ENCODE data around the gene PTPN21.

The PTPN21 gene

DNA sequence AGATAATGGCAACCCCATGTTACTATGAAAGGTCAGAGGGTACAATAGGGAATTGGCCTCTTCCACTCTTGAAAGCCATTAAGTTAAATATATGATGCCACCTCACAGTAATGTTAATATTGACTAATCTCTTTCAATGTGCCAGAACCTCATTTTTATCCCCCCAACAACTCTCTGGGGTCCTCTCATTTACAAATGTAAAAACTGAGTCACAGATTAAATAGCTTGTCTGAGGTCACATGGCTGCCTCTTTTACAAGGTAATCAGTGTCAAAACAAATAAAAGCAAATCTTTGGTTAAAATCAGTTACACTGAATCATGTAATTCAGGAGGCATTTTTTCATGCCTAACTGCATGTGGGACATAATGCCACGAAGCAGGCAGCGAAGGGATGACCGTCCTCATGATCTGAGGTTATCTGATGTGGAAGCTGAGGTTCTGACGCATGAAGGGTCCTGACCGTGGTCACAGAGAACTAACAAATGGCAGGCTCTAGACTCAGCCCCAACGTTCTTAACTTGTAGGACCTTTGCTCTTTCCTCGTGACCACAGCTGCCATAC lies 78.5 kb downstream of the PTPN21 start:
- DNase-seq (ENCODE audit: extremely low read depth in 1 of 2, low read depth in 1 of 2) = no peak

DNA sequence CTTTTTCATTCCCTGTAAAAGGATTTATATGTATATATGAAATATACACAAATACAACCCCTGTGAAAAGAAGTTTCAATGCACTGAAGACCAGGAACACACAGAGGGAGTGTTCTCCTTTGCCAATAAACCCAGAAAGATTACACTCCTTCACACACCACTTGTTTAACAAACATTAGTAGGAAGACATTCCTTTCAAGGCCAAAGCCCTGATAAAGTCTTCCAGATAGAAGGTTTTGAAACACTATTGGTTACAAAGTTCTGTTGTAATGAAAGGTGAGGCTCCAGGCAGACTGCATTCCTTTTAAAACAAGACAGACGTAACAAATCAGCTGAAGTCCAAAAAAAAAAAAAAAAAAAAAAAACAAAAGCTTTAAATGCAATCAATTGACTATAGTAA lies 81.0 kb downstream of the PTPN21 start:
- DNase-seq (ENCODE audit: extremely low read depth in 1 of 2, low read depth in 1 of 2) = no peak

DNA sequence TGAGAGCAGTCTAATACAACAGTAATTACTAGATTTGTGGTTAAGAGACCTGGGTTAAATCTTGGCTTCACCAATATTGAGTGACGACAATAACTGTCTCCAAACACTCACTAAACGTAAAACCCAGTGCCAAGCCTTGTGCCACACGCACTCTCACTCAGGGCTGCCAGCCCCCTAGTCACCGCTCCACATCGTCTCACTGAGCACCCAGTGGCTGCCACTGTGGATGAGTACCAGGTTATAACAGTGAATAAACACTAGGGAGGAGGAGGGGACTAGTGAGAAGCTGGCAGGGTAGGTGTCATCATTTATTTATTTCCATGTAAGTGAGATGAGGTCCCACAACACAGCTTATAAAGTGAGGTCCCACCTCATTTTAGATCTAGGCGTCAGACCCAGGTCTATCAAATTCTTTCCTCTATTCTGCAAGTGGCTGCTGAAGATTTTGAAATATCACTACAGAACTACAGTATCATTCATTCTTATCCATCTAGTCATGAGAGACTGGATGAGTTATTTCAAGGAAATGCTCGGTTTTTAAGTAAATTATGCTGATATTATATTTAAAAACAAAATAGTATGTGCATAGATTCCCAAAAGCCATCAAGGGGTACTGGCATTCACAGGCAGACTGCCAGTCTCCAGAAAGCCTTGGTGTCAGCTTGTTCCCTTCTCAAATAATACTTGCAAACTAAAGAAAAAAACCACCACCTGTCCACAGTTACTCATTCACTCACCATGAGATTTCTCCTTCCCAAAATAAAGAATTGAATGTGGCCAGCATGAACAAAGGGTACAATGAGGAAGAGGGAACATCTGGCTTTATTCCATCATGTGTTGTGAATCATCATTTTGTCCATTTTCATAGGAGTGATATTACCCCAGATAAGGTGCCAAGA lies 84.0 kb downstream of the PTPN21 start:
- no peak for DNase-seq (ENCODE audit: extremely low read depth in 1 of 2, low read depth in 1 of 2)

DNA sequence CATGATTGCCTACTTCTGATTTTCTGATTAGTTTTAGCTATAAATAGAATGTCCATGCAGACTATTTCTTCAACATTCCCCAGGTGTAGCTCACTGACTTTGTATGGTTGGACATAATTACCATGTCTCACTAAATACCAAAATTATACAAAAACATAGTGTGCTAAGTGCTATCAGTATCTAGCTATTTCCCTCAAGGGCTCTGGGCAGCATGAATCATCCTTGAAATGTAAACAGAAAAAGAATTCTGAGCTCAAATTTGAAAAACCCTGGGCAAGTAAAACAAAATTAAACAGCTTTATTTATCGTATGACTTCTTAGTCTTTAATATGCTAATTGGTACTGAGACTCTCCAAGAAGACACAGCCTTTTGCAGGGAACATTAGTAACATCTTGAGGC lies 86.4 kb downstream of the PTPN21 start:
- DNase-seq (ENCODE audit: extremely low read depth in 1 of 2, low read depth in 1 of 2) = no peak

DNA sequence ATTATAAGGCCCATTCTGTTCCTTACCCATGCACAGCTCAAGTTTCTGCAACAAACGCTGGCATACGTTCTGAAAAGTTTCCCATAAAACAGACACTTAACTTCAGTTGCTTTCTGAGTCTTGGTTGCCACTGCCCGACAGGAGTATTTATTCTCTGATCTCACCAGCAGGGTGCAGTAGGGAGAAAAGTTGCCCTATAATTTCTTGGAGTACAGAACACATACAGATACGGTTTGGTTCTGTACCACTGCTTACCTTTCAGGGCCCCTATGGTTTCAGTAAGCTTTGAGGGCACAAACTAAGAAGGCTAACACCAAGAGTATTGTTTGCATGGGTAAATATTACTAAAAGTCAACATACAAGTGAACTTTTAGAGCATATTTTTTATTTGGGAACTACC lies 91.5 kb downstream of the PTPN21 start:
- no peak for DNase-seq (ENCODE audit: extremely low read depth in 1 of 2, low read depth in 1 of 2)

DNA sequence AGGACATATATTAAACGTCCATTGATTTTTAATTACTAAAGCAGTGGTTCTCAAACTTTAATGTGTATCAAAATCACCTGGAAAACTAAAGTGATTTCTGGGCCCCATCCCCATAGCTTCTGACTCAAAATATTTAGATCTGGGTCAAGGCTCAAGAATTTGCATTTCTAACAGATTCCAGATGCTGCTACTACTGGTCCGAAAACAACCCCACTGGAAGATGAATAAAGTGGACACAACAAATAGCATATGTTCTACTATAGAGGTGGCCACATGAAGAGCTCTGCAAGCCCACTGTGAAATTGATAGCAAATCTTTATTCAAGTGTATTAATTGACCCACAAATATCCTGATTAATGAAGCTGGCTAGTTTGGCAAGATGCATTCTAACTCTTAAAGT lies 99.9 kb downstream of the PTPN21 start:
- no peak for DNase-seq (ENCODE audit: extremely low read depth in 1 of 2, low read depth in 1 of 2)

DNA sequence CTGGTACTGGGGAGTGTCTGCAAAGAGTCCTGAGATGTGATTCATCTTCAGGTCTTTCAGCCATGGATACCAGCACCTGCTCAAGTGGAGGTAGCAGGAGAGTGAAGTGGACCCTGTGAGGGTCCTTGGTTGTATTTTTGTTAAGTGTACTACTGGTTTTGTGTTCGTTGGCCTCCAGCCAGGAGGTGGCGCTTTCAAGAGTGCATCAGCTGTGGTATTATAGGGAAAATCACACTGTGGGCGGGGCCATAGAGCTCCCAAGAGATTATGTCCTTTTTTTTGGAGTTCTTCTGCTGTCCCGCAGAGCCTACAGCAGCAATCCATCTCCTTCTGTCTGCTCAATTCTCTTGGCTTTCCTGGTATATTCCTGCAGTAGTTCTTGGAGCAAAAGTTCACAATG lies 102.6 kb downstream of the PTPN21 start:
- DNase-seq (ENCODE audit: extremely low read depth in 1 of 2, low read depth in 1 of 2) = no peak

DNA sequence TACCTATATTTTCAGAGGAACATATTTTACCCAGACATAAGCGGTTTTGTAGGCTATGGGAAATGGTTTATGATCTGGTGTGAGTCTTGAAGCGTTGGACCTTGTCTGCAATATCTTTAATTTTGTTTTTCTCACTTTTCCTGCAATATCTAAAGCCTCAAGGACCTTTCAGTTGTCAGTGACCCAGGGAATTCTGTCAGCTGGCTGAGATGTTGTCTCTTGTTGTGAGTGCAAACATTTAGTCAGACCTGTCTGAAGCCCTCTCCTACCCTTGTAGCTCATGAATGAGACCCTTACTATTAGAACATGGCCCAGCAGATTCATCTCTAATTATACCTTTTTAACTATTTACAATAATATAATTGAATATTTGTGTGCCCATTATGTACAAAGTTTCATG lies 115.7 kb downstream of the PTPN21 start:
- no peak for DNase-seq (ENCODE audit: extremely low read depth in 1 of 2, low read depth in 1 of 2)

DNA sequence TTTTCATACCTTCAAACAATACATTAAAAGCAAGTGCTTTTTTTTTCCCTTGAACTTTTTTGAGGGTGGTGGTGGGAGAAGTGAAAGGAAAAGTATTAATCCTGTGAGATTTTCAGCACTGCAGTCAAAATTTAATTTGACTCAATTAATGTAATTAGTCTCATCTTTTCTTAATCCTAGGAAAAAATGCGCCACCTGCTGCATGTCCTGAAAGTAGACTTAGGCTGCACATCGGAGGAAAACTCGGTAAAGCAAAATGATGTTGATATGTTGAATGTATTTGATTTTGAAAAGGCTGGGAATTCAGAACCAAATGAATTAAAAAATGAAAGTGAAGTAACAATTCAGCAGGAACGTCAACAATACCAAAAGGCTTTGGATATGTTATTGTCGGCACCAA lies 117.1 kb downstream of the PTPN21 start:
- DNase-seq (ENCODE audit: extremely low read depth in 1 of 2, low read depth in 1 of 2) = no peak

DNA sequence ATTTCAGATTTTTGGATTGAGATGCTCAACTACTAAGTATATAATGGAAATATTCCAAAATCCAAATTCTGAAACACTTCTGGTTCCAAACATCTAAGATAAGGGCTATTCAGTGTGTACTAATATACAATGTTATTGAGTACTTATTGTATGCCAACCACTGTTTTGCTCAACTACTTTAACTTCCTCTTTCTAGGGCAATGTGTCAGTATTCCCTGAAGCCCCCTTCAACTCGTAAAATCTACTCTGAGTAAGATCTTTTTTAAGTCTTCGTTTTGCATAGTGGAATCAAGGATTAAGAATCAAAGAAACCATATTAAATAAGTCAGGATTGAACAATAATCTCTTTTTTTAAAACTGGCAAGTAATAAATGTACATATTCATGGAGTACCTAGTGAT lies 123.8 kb downstream of the PTPN21 start:
- no peak for DNase-seq (ENCODE audit: extremely low read depth in 1 of 2, low read depth in 1 of 2)

DNA sequence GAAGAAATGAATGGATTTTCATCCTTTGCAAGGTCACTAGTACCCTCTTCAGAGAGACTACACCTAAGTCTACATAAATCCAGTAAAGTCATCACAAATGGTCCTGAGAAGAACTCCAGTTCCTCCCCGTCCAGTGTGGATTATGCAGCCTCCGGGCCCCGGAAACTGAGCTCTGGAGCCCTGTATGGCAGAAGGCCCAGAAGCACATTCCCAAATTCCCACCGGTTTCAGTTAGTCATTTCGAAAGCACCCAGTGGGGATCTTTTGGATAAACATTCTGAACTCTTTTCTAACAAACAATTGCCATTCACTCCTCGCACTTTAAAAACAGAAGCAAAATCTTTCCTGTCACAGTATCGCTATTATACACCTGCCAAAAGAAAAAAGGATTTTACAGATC lies 128.5 kb downstream of the PTPN21 start:
- no peak for DNase-seq (ENCODE audit: extremely low read depth in 1 of 2, low read depth in 1 of 2)

DNA sequence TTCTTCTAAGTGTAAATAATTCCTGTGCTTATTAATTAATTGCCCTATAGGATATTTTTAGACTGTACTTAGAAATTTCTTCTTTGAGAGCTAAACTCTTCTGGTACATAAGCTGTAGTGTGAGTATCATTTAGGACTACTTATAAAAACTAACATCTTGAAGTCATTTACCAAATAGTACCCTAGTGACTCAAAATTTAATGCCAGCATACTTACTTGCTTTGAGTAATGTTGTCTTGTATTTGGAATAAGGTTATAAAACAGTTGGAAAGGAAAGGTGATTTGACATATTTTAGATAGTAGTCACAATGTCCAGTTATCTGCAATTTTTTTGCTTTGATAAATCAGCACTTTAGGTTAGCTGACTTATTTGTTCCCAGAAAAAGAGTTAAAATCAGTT lies 130.2 kb downstream of the PTPN21 start:
- no peak for DNase-seq (ENCODE audit: extremely low read depth in 1 of 2, low read depth in 1 of 2)

DNA sequence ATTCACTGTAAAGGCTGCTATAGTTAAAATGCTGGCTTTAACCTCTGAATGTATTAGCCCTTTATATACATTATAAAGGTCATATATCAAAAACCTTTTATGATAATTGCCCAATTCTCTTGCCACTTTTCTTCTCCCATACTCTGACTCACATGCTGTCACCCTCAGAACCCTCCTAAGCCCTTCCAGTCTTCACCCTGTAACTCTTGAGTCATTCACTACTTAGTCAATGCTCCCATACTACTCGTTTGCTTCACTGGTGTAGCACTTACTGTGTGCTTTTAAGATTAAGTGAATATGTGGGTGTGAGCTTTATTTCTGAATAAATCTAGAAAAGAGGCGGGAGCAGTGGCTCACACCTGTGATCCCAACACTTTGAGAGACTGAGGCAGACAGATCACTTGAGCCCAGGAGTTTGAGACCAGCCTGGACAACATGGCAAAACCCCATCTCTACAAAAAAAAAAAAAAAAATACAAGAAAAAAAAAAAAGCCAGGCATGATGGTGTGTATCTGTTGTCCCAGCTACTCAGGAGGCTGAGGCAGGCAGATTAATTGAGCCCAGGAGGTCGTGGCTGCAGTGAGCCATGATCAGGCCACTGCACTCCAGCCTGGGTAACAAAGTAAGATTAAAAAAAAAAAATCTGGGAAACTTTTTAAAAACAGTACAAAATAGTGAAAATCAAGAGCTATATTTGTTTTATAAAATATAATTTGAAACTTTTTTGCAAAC lies 131.7 kb downstream of the PTPN21 start:
- no peak for DNase-seq (ENCODE audit: extremely low read depth in 1 of 2, low read depth in 1 of 2)

DNA sequence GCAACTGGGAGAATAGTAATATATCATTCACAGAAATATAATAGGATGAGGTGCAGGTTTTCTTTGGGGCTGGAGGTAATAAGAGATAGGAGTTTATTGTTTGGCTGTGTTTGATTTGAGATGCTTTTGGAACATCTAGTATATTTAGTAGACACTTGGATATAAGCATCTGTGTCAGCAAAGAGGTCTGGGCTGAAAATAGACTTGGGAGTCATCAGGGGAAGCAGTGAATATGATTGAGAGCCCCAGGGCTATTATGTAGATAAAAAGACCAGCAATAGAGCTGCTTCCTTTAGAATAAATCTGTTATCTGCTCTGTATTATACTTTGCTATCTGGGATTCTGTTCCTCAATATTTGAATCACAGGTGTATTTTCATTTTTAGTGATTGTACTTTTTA lies 132.8 kb downstream of the PTPN21 start:
- DNase-seq (ENCODE audit: extremely low read depth in 1 of 2, low read depth in 1 of 2) = no peak

DNA sequence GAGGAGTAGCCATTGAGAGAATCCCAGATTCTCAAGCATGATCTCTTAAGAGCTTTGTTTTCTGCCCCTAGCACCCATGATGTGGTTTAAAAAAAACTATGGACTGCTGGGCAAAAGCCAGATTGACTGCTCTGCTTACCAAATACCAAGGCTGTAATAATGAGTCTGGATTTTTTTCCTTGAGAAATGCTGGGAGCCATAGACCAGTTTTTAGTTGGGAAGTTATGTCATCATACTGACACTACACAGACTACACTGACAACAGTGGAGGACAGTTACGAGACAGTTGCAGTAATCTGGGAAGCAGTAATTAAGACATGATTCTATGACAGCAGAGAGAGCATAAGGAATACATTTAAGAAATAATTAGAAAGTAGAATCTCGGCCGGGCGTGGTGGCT lies 133.5 kb downstream of the PTPN21 start:
- DNase-seq (ENCODE audit: extremely low read depth in 1 of 2, low read depth in 1 of 2) = no peak

DNA sequence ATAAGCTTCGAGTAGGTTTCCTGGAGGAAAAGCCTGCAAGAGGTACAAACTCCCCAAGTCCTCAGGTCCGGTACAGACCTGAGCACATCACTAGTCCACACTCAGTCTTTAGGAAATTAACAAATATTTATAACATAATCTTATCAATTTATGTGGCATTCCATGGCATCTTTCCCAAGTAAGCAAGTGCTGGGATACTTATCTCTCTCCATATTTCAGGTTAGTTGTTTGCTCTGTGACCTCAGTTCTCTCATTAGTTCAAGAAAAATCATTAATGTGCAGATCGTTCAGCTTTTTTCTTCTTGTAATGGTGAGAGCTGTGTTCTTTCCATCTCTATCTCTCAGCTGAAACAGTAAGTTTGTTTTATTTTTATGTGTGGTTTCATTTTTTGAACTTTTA lies 134.6 kb downstream of the PTPN21 start:
- DNase-seq (ENCODE audit: extremely low read depth in 1 of 2, low read depth in 1 of 2) = no peak

DNA sequence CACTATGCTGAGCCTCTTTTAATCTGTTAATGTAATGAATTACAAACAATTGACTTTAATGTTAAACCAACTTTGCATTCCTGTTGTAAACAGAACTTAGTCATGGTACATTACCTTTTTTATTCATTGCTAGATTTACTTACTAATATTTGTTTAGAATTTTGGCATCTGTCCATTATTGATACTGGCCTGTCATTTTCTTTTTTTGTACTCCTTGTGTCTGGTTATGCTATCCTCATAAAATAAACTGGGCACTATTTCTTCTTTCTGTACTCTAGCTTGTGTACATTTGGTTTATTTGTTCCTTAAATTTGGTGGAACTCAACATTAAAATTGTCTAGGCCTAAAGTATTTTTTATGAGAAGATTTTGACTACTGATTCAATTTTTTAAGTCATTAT lies 137.2 kb downstream of the PTPN21 start:
- DNase-seq (ENCODE audit: extremely low read depth in 1 of 2, low read depth in 1 of 2) = no peak
